Epithelial cell of esophagus (primary cell): ENCODE results near the gene CD9.

ENCODE experiments used
- DNase-seq: peaks from one replicate; pipeline ENCODE4 v3.0.0; 2010; ENCODE audit warnings: low read depth
- H3K4me3 ChIP-seq: 2 replicates; pipeline ENCODE4 v1.5.1; 2011; ENCODE audit warnings: mild to moderate bottlenecking, low read length, control low read depth
- CTCF ChIP-seq: IDR thresholded peaks from 2 replicates; pipeline ENCODE4 v1.5.1; 2011; ENCODE audit warnings: low read depth, mild to moderate bottlenecking, low read length, control low read depth, inconsistent platforms; ENCODE audit not compliant: insufficient read depth; ENCODE audit errors: missing control alignments

Gene CD9

GRCh38 chr12:6219980-6220379 is 19.8 kb downstream of the CD9 start:
- DNase-seq, result no peak
- H3K4me3 ChIP-seq, result no peak overlapping the region
- no peak for TF ChIP-seq CTCF

GRCh38 chr12:6221146-6221545 is 20.9 kb downstream of the CD9 start:
- DNase-seq, result no peak
- H3K4me3 ChIP-seq, result no peak overlapping the region
- no peak for TF ChIP-seq CTCF

GRCh38 chr12:6222078-6222654 is 22.0 kb downstream of the CD9 start:
- peak; percentile 82 for DNase-seq
- H3K4me3 ChIP-seq, result no peak overlapping the region
- TF ChIP-seq CTCF, result no peak

GRCh38 chr12:6223545-6223944 is 23.3 kb downstream of the CD9 start:
- no peak overlapping the region for H3K4me3 ChIP-seq
- no peak for DNase-seq
- TF ChIP-seq CTCF, result no peak

GRCh38 chr12:6224550-6224949 is 24.4 kb downstream of the CD9 start:
- H3K4me3 ChIP-seq, result no peak overlapping the region
- peak; percentile 76 for DNase-seq
- TF ChIP-seq CTCF, result no peak

- H3K4me3 ChIP-seq, result no peak overlapping the region
- DNase-seq, result peak; percentile 50
- TF ChIP-seq CTCF, result no peak
Observed at GRCh38 chr12:6225630-6226001, 25.4 kb downstream of the CD9 start.

- no peak for TF ChIP-seq CTCF
- peak overlapping the region; percentile 9 for H3K4me3 ChIP-seq
- peak; percentile 96 for DNase-seq
Observed at GRCh38 chr12:6226002-6226678, 25.9 kb downstream of the CD9 start.
